Uterus (tissue), 2 donors: ENCODE data around the gene CLSTN1.

Source experiments
- POLR2A ChIP-seq, 2 donors: fragments of 450-650 bp; IDR thresholded peaks; one replicate each; pipeline ENCODE4 v1.6.1; 2016; ENCODE audit warnings: antibody characterized with exemption in 2 of 2, mild to moderate bottlenecking in 1 of 2, moderate library complexity in 1 of 2
- TF ChIP-seq, protein P1 (sequence below), 4 experiments: fragments of 200-600 bp in 2 of 4; fragments of 450-650 bp in 2 of 4; sonication (generic) in 2 of 4; IDR thresholded peaks; one replicate each; pipeline ENCODE4 v1.5.1; 2016 to 2019; ENCODE audit warnings: antibody characterized with exemption in 4 of 4, mild to moderate bottlenecking in 2 of 4, moderate library complexity in 1 of 4

DNA sequence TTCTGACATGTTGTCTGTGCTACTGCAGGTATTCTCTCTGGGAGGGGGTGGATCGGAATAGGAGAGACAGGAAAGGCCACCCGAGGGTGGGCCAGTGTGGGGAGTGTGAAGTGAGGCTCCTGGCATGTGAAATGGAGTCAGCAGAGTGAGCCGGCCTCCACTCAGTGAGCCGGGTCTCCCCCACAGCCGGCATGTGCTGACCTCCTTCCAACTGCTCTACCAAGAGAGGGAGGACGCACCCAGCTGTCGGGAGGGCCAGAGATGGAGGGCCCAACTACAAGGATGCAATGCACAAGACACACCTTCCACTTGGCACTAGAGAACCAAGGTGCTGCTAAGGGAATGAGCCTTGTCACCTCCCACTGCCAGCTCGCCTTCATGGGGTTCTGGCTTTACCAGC, 28.2 kb upstream of the CLSTN1 start:
- TF ChIP-seq, protein P1, sequence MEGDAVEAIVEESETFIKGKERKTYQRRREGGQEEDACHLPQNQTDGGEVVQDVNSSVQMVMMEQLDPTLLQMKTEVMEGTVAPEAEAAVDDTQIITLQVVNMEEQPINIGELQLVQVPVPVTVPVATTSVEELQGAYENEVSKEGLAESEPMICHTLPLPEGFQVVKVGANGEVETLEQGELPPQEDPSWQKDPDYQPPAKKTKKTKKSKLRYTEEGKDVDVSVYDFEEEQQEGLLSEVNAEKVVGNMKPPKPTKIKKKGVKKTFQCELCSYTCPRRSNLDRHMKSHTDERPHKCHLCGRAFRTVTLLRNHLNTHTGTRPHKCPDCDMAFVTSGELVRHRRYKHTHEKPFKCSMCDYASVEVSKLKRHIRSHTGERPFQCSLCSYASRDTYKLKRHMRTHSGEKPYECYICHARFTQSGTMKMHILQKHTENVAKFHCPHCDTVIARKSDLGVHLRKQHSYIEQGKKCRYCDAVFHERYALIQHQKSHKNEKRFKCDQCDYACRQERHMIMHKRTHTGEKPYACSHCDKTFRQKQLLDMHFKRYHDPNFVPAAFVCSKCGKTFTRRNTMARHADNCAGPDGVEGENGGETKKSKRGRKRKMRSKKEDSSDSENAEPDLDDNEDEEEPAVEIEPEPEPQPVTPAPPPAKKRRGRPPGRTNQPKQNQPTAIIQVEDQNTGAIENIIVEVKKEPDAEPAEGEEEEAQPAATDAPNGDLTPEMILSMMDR (IDR thresholded peaks at IDR 0.05) = no peak
- TF ChIP-seq POLR2A (IDR thresholded peaks at IDR 0.05) = no peak
